HepG2 (cell line): ENCODE measurements around the gene CACNB4. TPM values are rescaled to one million over a fixed set of nuclear protein-coding genes. Genes with fewer than 3 reads are reported as not detected.

Source experiments
- CC2D1A ChIP-seq: sonication (generic); formaldehyde crosslinking; IDR thresholded peaks from 2 replicates; pipeline ENCODE4 v1.8.1; 2023; ENCODE audit warnings: mild to moderate bottlenecking, missing genetic modification reagents
- DPF2 ChIP-seq: sonication (generic); formaldehyde crosslinking; IDR thresholded peaks from 2 replicates; pipeline ENCODE4 v1.4.0; 2020; ENCODE audit warnings: mild to moderate bottlenecking, low read depth, missing genetic modification reagents, borderline replicate concordance
- EEA1 ChIP-seq: sonication (generic); formaldehyde crosslinking; IDR thresholded peaks from 2 replicates; pipeline ENCODE4 v1.5.1; 2020; ENCODE audit warnings: mild to moderate bottlenecking, missing genetic modification reagents, borderline replicate concordance
- FOXA3 ChIP-seq: IDR thresholded peaks from 2 replicates; pipeline ENCODE4 v1.6.1; 2016; ENCODE audit warnings: missing genetic modification reagents, missing compliant biosample characterization
- HNF4G ChIP-seq, 2 experiments: sonication (generic) in 1 of 2; formaldehyde crosslinking in 1 of 2; IDR thresholded peaks; 2 replicates each; pipeline versions ENCODE4 v1.4.0 to v1.6.1; 2011 to 2020; ENCODE audit warnings: borderline replicate concordance in 2 of 2, low read depth in 2 of 2, mild to moderate bottlenecking in 2 of 2, low read length in 1 of 2, missing genetic modification reagents in 1 of 2, moderate library complexity in 1 of 2
- HNRNPLL ChIP-seq: fragments of 200-400 bp; formaldehyde crosslinking; IDR thresholded peaks from 2 replicates; pipeline ENCODE4 v1.6.1; 2017; ENCODE audit warnings: mild to moderate bottlenecking, low read depth, low read length; ENCODE audit not compliant: poor library complexity, severe bottlenecking
- IRF9 ChIP-seq: sonication (generic); formaldehyde crosslinking; IDR thresholded peaks from 2 replicates; pipeline ENCODE4 v1.8.0; 2022; ENCODE audit warnings: missing genetic modification reagents, mild to moderate bottlenecking, borderline replicate concordance
- NR0B2 ChIP-seq: sonication (generic); formaldehyde crosslinking; IDR thresholded peaks from 2 replicates; pipeline ENCODE4 v1.4.0; 2020; ENCODE audit warnings: mild to moderate bottlenecking, missing genetic modification reagents
- SPEN ChIP-seq: sonication (generic); formaldehyde crosslinking; IDR thresholded peaks from 2 replicates; pipeline ENCODE4 v1.5.1; 2020; ENCODE audit warnings: low read depth, mild to moderate bottlenecking, missing genetic modification reagents
- SRSF4 ChIP-seq: fragments of 200-400 bp; formaldehyde crosslinking; IDR thresholded peaks from one replicate; pipeline ENCODE4 v1.6.1; 2018; ENCODE audit warnings: mild to moderate bottlenecking, low read depth, low read length, moderate library complexity; ENCODE audit not compliant: poor library complexity, severe bottlenecking
- SUZ12 ChIP-seq: fragments of 150-350 bp; IDR thresholded peaks from 2 replicates; pipeline ENCODE4 v1.6.1; 2014; ENCODE audit warnings: low read depth, low read length
- ZBTB26 ChIP-seq: IDR thresholded peaks from 2 replicates; pipeline ENCODE4 v1.6.1; 2016; ENCODE audit warnings: missing compliant biosample characterization, missing genetic modification reagents, borderline replicate concordance
- ZNF17 ChIP-seq: sonication (generic); formaldehyde crosslinking; IDR thresholded peaks from 2 replicates; pipeline ENCODE4 v1.5.0; 2020; ENCODE audit warnings: mild to moderate bottlenecking, missing genetic modification reagents
- ZNF180 ChIP-seq: sonication (generic); formaldehyde crosslinking; IDR thresholded peaks from 2 replicates; pipeline ENCODE4 v1.4.0; 2020; ENCODE audit warnings: low read depth, missing genetic modification reagents, borderline replicate concordance
- ZNF646 ChIP-seq: sonication (generic); formaldehyde crosslinking; IDR thresholded peaks from 2 replicates; pipeline ENCODE4 v1.9.0; 2021; ENCODE audit warnings: mild to moderate bottlenecking, missing genetic modification reagents
- ZNF678 ChIP-seq: sonication (generic); formaldehyde crosslinking; IDR thresholded peaks from 2 replicates; pipeline ENCODE4 v1.4.0; 2020; ENCODE audit warnings: mild to moderate bottlenecking, missing genetic modification reagents
- polyA plus RNA-seq, 8 experiments: library from polyadenylated mRNA; depleted of rRNA in 3 of 8; stranded (reverse) in 7 of 8; unstranded in 1 of 8; fragments of >200 nt; fragmentation: Illumina TruSeq in 4 of 8; extraction: Trizol in 4 of 8; gene quantifications; 2 replicates each; pipeline versions ENCODE4 v1.2.1 to v1.2.3, GENCODE V29; 2011 to 2016; ENCODE audit warnings: low read depth in 4 of 8, missing spikeins in 1 of 8, mixed read lengths in 1 of 8; ENCODE audit not compliant: insufficient read depth in 1 of 8
- total RNA-seq, 5 experiments: library from RNA; depleted of rRNA; stranded (reverse); fragments of >200 nt; fragmentation: Illumina TruSeq; extraction: Trizol; gene quantifications; 2 replicates each; pipeline ENCODE4 v1.2.3, GENCODE V29; 2016; ENCODE audit warnings: low read depth in 1 of 5

Gene CACNB4
- total and polyA plus RNA-seq, 2 of the 13 experiments (the other 11 are each of a cell fraction or from before 2014, with no cell fraction given): 5.1 to 14.3 TPM

GRCh38 chr2:151975460-151976414, 123.1 kb downstream of the CACNB4 start (continued):
- TF ChIP-seq ZNF646 (CRISPR knock-in tag) (no peak), IRF9 (CRISPR knock-in tag) (peak; percentile 48; the same call in 1 of the 2 replicates), ZNF678 (CRISPR knock-in tag) (0 out of 2 replicates have a peak, but pooled peaks have one; percentile 24), CC2D1A (CRISPR knock-in tag) (no peak), SUZ12 (no peak), EEA1 (CRISPR knock-in tag) (no peak), HNRNPLL (no peak), NR0B2 (CRISPR knock-in tag) (0 out of 2 replicates have a peak, but pooled peaks have one; percentile 44), SRSF4 (no peak), ZNF180 (no peak), SPEN (CRISPR knock-in tag) (peak; percentile 20; the same call in 1 of the 2 replicates), ZBTB26 (CRISPR knock-in tag) (no peak), FOXA3 (CRISPR knock-in tag) (no peak), HNF4G (IDR thresholded peaks at IDR 0.05; ENCODE audit: borderline replicate concordance, low read depth, low read length) (peak; percentile 55; the same call in 1 of the 2 replicates), HNF4G (CRISPR knock-in tag; IDR thresholded peaks at IDR 0.05; ENCODE audit: borderline replicate concordance, low read depth) (no peak), DPF2 (CRISPR knock-in tag) (no peak), ZNF17 (CRISPR knock-in tag) (no peak)
